ENCODE measurements around the gene PLPPR1. TPM values are rescaled to one million over a fixed set of nuclear protein-coding genes. Genes with fewer than 3 reads are reported as not detected.

The PLPPR1 gene
- total and polyA plus RNA-seq, 12 donors, result 0.08 to 19.7 (median 0.20) TPM; not detected in 7

- DNase-seq, result no peak
- H3K27me3 ChIP-seq, result no peaks in the 10 kb centered on the region
- peaks cover 0 to 5% of the 10 kb centered on the region in 2 donors for H3K4me1 ChIP-seq (replicated peaks in 1 of 2)
- intact Hi-C loops (cut with DNase I), result no loop called here
- TF ChIP-seq CTCF (IDR thresholded peaks at IDR 0.05), result no peak
- no peak for TF ChIP-seq POLR2A (IDR thresholded peaks at IDR 0.05)
- H3K36me3 ChIP-seq (replicated peaks in 1 of 2), result no peaks in the 10 kb centered on the region
- no peak overlapping the region for H3K27ac ChIP-seq
- H3K9me3 ChIP-seq (replicated peaks in 1 of 3), result no peaks in the 10 kb centered on the region
- no peak overlapping the region for H3K4me3 ChIP-seq
- WGBS, 4 donors, result 73 to 83% (median 76%) methylated on average over 2 of the region's 2 CpGs
Measured at GRCh38 chr9:101372327-101373118, 344.0 kb downstream of the PLPPR1 start.

Small RNA genes within 50 kb of the gene (small RNA-seq; reads per million reads assigned to genes)
- 0 reads per million in 2 donors for gene RF00322
